HG02981 (cell line): ENCODE measurements around the gene CSF2RB.
A peak's percentile ranks its signal among the peaks of the same experiment; 100 is the strongest.

Experiments
- ATAC-seq: cut with Tn5 transposase; IDR thresholded peaks from one replicate; pipeline ENCODE4 v1.9.1; 2021; ENCODE audit warnings: mild to moderate bottlenecking, moderate library complexity; ENCODE audit not compliant: unreplicated experiment

CSF2RB gene

GRCh38 chr22:36913427-36914389, at the start of gene CSF2RB:
CSF2RB (plus strand) TSS chr22:36913628; CDS start chr22:36922208, 8,580 bp downstream.
- no peak for ATAC-seq

GRCh38 chr22:36863979-36864378, 49.4 kb upstream of the CSF2RB start:
- no peak for ATAC-seq

- ATAC-seq, result no peak
Measured at GRCh38 chr22:36864454-36865215, 48.8 kb upstream of the CSF2RB start.

- ATAC-seq, result no peak
Measured at GRCh38 chr22:36865346-36865745, 48.1 kb upstream of the CSF2RB start.

GRCh38 chr22:36867695-36868094, 45.7 kb upstream of the CSF2RB start:
- ATAC-seq, result no peak

- no peak for ATAC-seq
Measured at GRCh38 chr22:36868546-36869181, 44.8 kb upstream of the CSF2RB start.

GRCh38 chr22:36870250-36870649, 43.2 kb upstream of the CSF2RB start:
- no peak for ATAC-seq

GRCh38 chr22:36871669-36872081, 41.8 kb upstream of the CSF2RB start:
- no peak for ATAC-seq

GRCh38 chr22:36872084-36872483, 41.3 kb upstream of the CSF2RB start:
- ATAC-seq, result no peak

GRCh38 chr22:36872866-36873498, 40.4 kb upstream of the CSF2RB start:
- no peak for ATAC-seq

GRCh38 chr22:36873614-36874308, 39.7 kb upstream of the CSF2RB start:
- ATAC-seq, result peak; percentile 71

- peak; percentile 2 for ATAC-seq
Measured at GRCh38 chr22:36874309-36874696, 39.1 kb upstream of the CSF2RB start.

GRCh38 chr22:36874736-36875135, 38.7 kb upstream of the CSF2RB start:
- no peak for ATAC-seq

GRCh38 chr22:36875741-36876140, 37.7 kb upstream of the CSF2RB start:
- no peak for ATAC-seq

- no peak for ATAC-seq
Measured at GRCh38 chr22:36879775-36880174, 33.7 kb upstream of the CSF2RB start.

GRCh38 chr22:36881504-36882245, 31.8 kb upstream of the CSF2RB start:
- no peak for ATAC-seq

GRCh38 chr22:36884349-36885158, 28.9 kb upstream of the CSF2RB start:
- ATAC-seq, result no peak

GRCh38 chr22:36885474-36885873, 28.0 kb upstream of the CSF2RB start:
- no peak for ATAC-seq

- ATAC-seq, result no peak
Measured at GRCh38 chr22:36886016-36886415, 27.4 kb upstream of the CSF2RB start.
